ENCODE results near the gene MED8. TPM values are rescaled to one million over a fixed set of nuclear protein-coding genes. Genes with fewer than 3 reads are reported as not detected.

MED8 gene
- total and polyA plus RNA-seq, 12 donors, result 17.3 to 79.1 (median 32.3) TPM

DNA sequence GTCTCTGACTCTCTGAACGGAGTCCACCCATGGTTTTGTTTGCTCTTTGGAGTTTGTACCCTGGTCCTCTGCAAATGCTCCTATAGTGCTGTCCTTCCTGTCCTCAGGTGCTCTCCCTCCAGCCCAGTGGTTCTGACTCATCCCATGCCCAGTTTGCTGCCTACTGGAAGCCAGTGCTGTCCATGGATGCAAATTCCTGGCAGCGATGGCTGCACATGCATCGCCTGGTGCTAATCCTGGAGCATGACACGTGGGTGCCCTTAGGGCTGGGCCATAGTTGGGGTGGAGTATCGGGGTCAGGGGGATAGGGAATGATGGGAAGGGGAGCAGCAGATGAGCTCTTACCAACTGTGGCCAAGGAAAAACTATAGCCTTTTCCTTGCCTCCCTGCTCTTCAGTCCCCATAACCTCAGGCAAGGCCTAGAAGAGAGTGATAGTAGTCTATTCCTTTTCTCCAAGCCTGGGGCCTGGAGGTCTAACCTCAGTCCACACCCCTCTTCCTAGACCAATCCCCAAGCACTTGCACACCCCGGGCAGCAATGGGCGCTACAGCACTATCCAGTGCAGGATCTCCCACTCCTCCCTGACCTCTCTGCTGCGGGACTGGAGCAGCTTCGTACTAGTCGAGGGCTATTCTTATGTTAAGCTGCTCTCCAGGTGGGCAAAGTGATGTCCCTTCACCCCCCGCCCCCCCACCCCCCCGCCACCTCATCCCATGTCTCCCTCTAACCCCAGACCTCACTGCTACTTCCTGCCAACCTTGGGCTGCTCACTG lies 32.6 kb upstream of the MED8 start:
- Histone ChIP-seq H3K4me1 (replicated peaks in 1 of 2) (no peaks in the 10 kb centered on the region), H3K4me3 (no peak overlapping the region), H3K36me3 (replicated peaks in 1 of 2) (peaks cover 0 to 88% of the 10 kb centered on the region in 2 donors), H3K27ac (no peak overlapping the region), H3K27me3 (no peaks in the 10 kb centered on the region), H3K9me3 (replicated peaks in 1 of 3) (no peaks in the 10 kb centered on the region)
- WGBS, 4 donors, result 88 to 91% (median 90%) methylated on average over 12 of the region's 12 CpGs
- no peak for TF ChIP-seq POLR2A (IDR thresholded peaks at IDR 0.05)
- TF ChIP-seq CTCF (IDR thresholded peaks at IDR 0.05), result no peak
- intact Hi-C loops (cut with DNase I), result no loop called here
- DNase-seq, result no peak

DNA sequence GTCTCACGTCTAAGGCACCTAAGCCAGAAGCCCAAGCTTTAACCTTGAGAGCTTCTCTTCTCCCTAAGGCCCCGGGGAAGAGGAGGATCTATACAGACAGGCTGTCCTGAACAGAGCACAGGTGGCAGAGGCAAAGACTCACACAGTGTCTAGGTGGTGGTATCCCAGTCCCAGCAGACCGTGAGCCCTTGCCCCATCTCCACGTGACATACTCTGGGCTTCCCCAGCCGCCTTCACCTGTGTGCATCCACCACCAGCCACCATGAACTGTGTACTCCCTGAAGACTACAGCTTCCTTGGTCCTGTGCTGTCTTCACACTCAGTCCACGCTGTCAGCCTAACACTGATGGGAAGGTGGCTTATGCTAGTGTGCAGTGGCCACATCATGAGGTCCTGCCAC lies 31.8 kb upstream of the MED8 start:
- DNase-seq, result peak in 1 of 7 donors; percentile 4
- intact Hi-C loops (cut with DNase I), result no loop called here
- peaks cover 0 to 87% of the 10 kb centered on the region in 2 donors for H3K36me3 ChIP-seq (replicated peaks in 1 of 2)

GRCh38 chr1:43420874-43421273 lies 31.3 kb upstream of the MED8 start:
- Histone ChIP-seq H3K27ac (no peak overlapping the region), H3K27me3 (no peaks in the 10 kb centered on the region), H3K9me3 (replicated peaks in 1 of 3) (no peaks in the 10 kb centered on the region), H3K36me3 (replicated peaks in 1 of 2) (peaks cover 0 to 87% of the 10 kb centered on the region in 2 donors), H3K4me1 (replicated peaks in 1 of 2) (no peaks in the 10 kb centered on the region), H3K4me3 (no peak overlapping the region)
- WGBS, 4 donors, result 94 to 98% (median 97%) methylated on average over 10 of the region's 10 CpGs
- intact Hi-C loops (cut with DNase I), result no loop called here
- DNase-seq, result peak in 1 of 7 donors; percentile 6
- TF ChIP-seq CTCF (IDR thresholded peaks at IDR 0.05) (no peak), POLR2A (IDR thresholded peaks at IDR 0.05) (no peak)

More for the DNA sequence above, 31.8 kb upstream of the MED8 start:
- Histone ChIP-seq H3K4me3 (no peak overlapping the region), H3K9me3 (replicated peaks in 1 of 3) (no peaks in the 10 kb centered on the region), H3K27me3 (no peaks in the 10 kb centered on the region), H3K4me1 (replicated peaks in 1 of 2) (no peaks in the 10 kb centered on the region), H3K27ac (no peak overlapping the region)
- WGBS, 4 donors, result 90 to 94% (median 93%) methylated on average over 6 of the region's 6 CpGs
- TF ChIP-seq CTCF (IDR thresholded peaks at IDR 0.05) (no peak), POLR2A (IDR thresholded peaks at IDR 0.05) (no peak)

GRCh38 chr1:43419627-43420425 lies 30.2 kb upstream of the MED8 start:
- DNase-seq, result no peak
- intact Hi-C loops (cut with DNase I), result loop anchor here (5.0 kb wide), 1 partner anchor 193 kb away; no protein-coding TSS in a partner anchor
- H3K4me1 ChIP-seq (replicated peaks in 1 of 2), result no peaks in the 10 kb centered on the region
- no peaks in the 10 kb centered on the region for H3K9me3 ChIP-seq (replicated peaks in 1 of 3)
- no peaks in the 10 kb centered on the region for H3K27me3 ChIP-seq
- no peak overlapping the region for H3K27ac ChIP-seq
- no peak for TF ChIP-seq CTCF (IDR thresholded peaks at IDR 0.05)
- TF ChIP-seq POLR2A (IDR thresholded peaks at IDR 0.05), result no peak
- no peak overlapping the region for H3K4me3 ChIP-seq
- WGBS, 4 donors, result 93 to 98% (median 95%) methylated on average over 5 to 13 of the region's 13 CpGs
- peaks cover 0 to 79% of the 10 kb centered on the region in 2 donors for H3K36me3 ChIP-seq (replicated peaks in 1 of 2)
